Testis (tissue), 3 donors: Measurements from ENCODE around the gene SERPINE2. TPM values are rescaled to one million over a fixed set of nuclear protein-coding genes. Genes with fewer than 3 reads are reported as not detected.

Source experiments
- DNase-seq: peaks from one replicate; pipeline ENCODE4 v3.0.0-alpha.2; 2019
- H3K27ac ChIP-seq, 2 donors: fragments of 200-600 bp; sonication (generic); one replicate each; pipeline ENCODE4 v1.5.1; 2019
- H3K27me3 ChIP-seq: fragments of 200-600 bp; sonication (generic); one replicate; pipeline ENCODE4 v1.5.1; 2019
- H3K36me3 ChIP-seq: fragments of 200-600 bp; sonication (generic); one replicate; pipeline ENCODE4 v1.5.1; 2017; ENCODE audit warnings: low read depth; ENCODE audit errors: missing control alignments
- H3K4me1 ChIP-seq: fragments of 200-600 bp; sonication (generic); one replicate; pipeline ENCODE4 v1.5.1; 2019
- H3K4me3 ChIP-seq, 2 donors: fragments of 200-600 bp; sonication (generic); one replicate each; pipeline ENCODE4 v1.5.1; 2017 to 2019
- H3K9me3 ChIP-seq: fragments of 200-600 bp; sonication (generic); one replicate; pipeline ENCODE4 v1.5.1; 2017
- CTCF ChIP-seq, 3 experiments: fragments of 450-650 bp in 2 of 3; fragments of 200-600 bp in 1 of 3; sonication (generic) in 1 of 3; IDR thresholded peaks; one replicate each; pipeline ENCODE4 v1.5.1; 2016 to 2019; ENCODE audit warnings: antibody characterized with exemption in 3 of 3, mild to moderate bottlenecking in 2 of 3, moderate library complexity in 1 of 3
- POLR2A ChIP-seq: fragments of 450-650 bp; IDR thresholded peaks from one replicate; pipeline ENCODE4 v1.6.1; 2017; ENCODE audit warnings: antibody characterized with exemption, mild to moderate bottlenecking, moderate library complexity
- WGBS, 2 donors: methylation state at CpG; one replicate each; pipeline ENCODE4 v1.1.5; 2018; 5-methylcytosine and 5-hydroxymethylcytosine counted together
- intact Hi-C: fragments of 100-400 bp; cut with DNase I; formaldehyde crosslinking; loops from one replicate; pipeline ENCODE4 v1.15.1; 2023; ENCODE audit warnings: low total_unique reads
- polyA plus RNA-seq: library from polyadenylated mRNA; stranded (reverse); fragments of 350-450 nt; fragmentation: Illumina TruSeq; extraction: RNeasy Lipid Tissue Mini Kit (QIAGEN cat#74804); gene quantifications from one replicate; pipeline ENCODE4 v1.2.3, GENCODE V29; 2014; ENCODE audit warnings: low read depth, low replicate concordance; ENCODE audit not compliant: insufficient read depth
- total RNA-seq, 2 donors: library from RNA; depleted of rRNA; stranded (reverse); fragments of >200 nt; gene quantifications; one replicate each; pipeline ENCODE4 v1.2.3, GENCODE V29; 2016

SERPINE2 gene
- total and polyA plus RNA-seq, 3 donors from 2014 or later, result 145 to 220 (median 145) TPM

GRCh38 chr2:223935459-223936125, 103.5 kb downstream of the SERPINE2 start:
- TF ChIP-seq POLR2A (no peak), CTCF (IDR thresholded peaks at IDR 0.05) (no peak)
- intact Hi-C loops, result no loop called here
- Histone ChIP-seq H3K9me3 (no peaks in the 10 kb centered on the region), H3K4me3 (no peak overlapping the region), H3K36me3 (no peaks in the 10 kb centered on the region), H3K27me3 (no peaks in the 10 kb centered on the region), H3K4me1 (peaks cover 5% of the 10 kb centered on the region), H3K27ac (no peak overlapping the region)
- DNase-seq, result no peak

GRCh38 chr2:223934870-223935269, 104.2 kb downstream of the SERPINE2 start:
- Histone ChIP-seq H3K27me3 (no peaks in the 10 kb centered on the region), H3K9me3 (no peaks in the 10 kb centered on the region), H3K36me3 (no peaks in the 10 kb centered on the region), H3K4me1 (peaks cover 9% of the 10 kb centered on the region), H3K4me3 (no peak overlapping the region), H3K27ac (no peak overlapping the region)
- 69 to 72% methylated on average over 6 of the region's 6 CpGs for WGBS, 2 donors
- TF ChIP-seq POLR2A (no peak), CTCF (IDR thresholded peaks at IDR 0.05) (no peak)
- no peak for DNase-seq
- intact Hi-C loops, result no loop called here

- no peak overlapping the region for H3K4me3 ChIP-seq
- H3K27me3 ChIP-seq, result no peaks in the 10 kb centered on the region
- WGBS, 2 donors, result 40 to 47% methylated on average over 6 of the region's 6 CpGs
- peaks cover 12% of the 10 kb centered on the region for H3K4me1 ChIP-seq
- H3K27ac ChIP-seq, result no peak overlapping the region
- no peaks in the 10 kb centered on the region for H3K36me3 ChIP-seq
- TF ChIP-seq CTCF (IDR thresholded peaks at IDR 0.05) (no peak), POLR2A (no peak)
- no peaks in the 10 kb centered on the region for H3K9me3 ChIP-seq
- DNase-seq, result no peak
- intact Hi-C loops, result no loop called here
Measured at GRCh38 chr2:223932816-223933800, 106.0 kb downstream of the SERPINE2 start.

GRCh38 chr2:223930103-223930976, 108.7 kb downstream of the SERPINE2 start:
- DNase-seq, result peak; percentile 38
- WGBS, 2 donors, result 81 to 82% methylated on average over 23 of the region's 23 CpGs

More at GRCh38 chr2:223930103-223930976, 108.7 kb downstream of the SERPINE2 start:
- Histone ChIP-seq H3K36me3 (no peaks in the 10 kb centered on the region), H3K4me1 (peaks cover 12% of the 10 kb centered on the region), H3K4me3 (no peak overlapping the region), H3K27me3 (no peaks in the 10 kb centered on the region), H3K9me3 (no peaks in the 10 kb centered on the region), H3K27ac (no peak overlapping the region)
- TF ChIP-seq CTCF (IDR thresholded peaks at IDR 0.05) (no peak), POLR2A (no peak)
- intact Hi-C loops, result no loop called here
